ENCODE data around the gene PLEKHH3.
"Not testable (repeated sequence)": the region's sequence is repeated elsewhere in the genome, so short reads cannot be mapped to it uniquely, and the experiment has no call there.

The PLEKHH3 gene

GRCh38 chr17:42670789-42671657 is 5.8 kb downstream of the PLEKHH3 start:
- DNase-seq (ENCODE audit: low read depth, low spot score) = no peak

- DNase-seq (ENCODE audit: low read depth, low spot score) = peak; percentile 24
Measured at GRCh38 chr17:42669977-42670788, 6.6 kb downstream of the PLEKHH3 start.

GRCh38 chr17:42669705-42669976 is 7.2 kb downstream of the PLEKHH3 start:
- DNase-seq (ENCODE audit: low read depth, low spot score) = no peak

GRCh38 chr17:42667088-42667951 is 9.5 kb downstream of the PLEKHH3 start:
- DNase-seq (ENCODE audit: low read depth, low spot score) = peak; percentile 86

- not testable (repeated sequence) for DNase-seq (ENCODE audit: low read depth, low spot score)
Measured at GRCh38 chr17:42666126-42666525, 10.7 kb downstream of the PLEKHH3 start.

GRCh38 chr17:42665581-42666001 is 11.2 kb downstream of the PLEKHH3 start:
- no peak for DNase-seq (ENCODE audit: low read depth, low spot score)

GRCh38 chr17:42660692-42661345 is 16.0 kb downstream of the PLEKHH3 start:
- peak; percentile 39 for DNase-seq (ENCODE audit: low read depth, low spot score)

- DNase-seq (ENCODE audit: low read depth, low spot score) = not testable (repeated sequence)
Measured at GRCh38 chr17:42659932-42660274, 16.9 kb downstream of the PLEKHH3 start.

GRCh38 chr17:42659079-42659931 is 17.5 kb downstream of the PLEKHH3 start, which contains the start of gene TUBG2:
TSS of gene TUBG2 (plus strand) at chr17:42659284. CDS start at chr17:42659504, 220 bp downstream.
- DNase-seq (ENCODE audit: low read depth, low spot score) = peak; percentile 97

- DNase-seq (ENCODE audit: low read depth, low spot score) = no peak
Measured at GRCh38 chr17:42657824-42658588, 18.8 kb downstream of the PLEKHH3 start.

GRCh38 chr17:42655528-42655927 is 21.3 kb downstream of the PLEKHH3 start:
- peak; percentile 73 for DNase-seq (ENCODE audit: low read depth, low spot score)

GRCh38 chr17:42653179-42654124 is 23.3 kb downstream of the PLEKHH3 start:
- DNase-seq (ENCODE audit: low read depth, low spot score) = peak; percentile 73

- DNase-seq (ENCODE audit: low read depth, low spot score) = no peak
Measured at GRCh38 chr17:42651392-42651791, 25.4 kb downstream of the PLEKHH3 start.

- peak; percentile 34 for DNase-seq (ENCODE audit: low read depth, low spot score)
Measured at GRCh38 chr17:42647778-42648177, 29.0 kb downstream of the PLEKHH3 start.

GRCh38 chr17:42642336-42642735 is 34.5 kb downstream of the PLEKHH3 start:
- DNase-seq (ENCODE audit: low read depth, low spot score) = no peak

GRCh38 chr17:42640121-42640520 is 36.7 kb downstream of the PLEKHH3 start:
- DNase-seq (ENCODE audit: low read depth, low spot score) = no peak

- no peak for DNase-seq (ENCODE audit: low read depth, low spot score)
Measured at GRCh38 chr17:42639525-42640113, 37.2 kb downstream of the PLEKHH3 start.

- no peak for DNase-seq (ENCODE audit: low read depth, low spot score)
Measured at GRCh38 chr17:42632949-42633444, 43.8 kb downstream of the PLEKHH3 start.
